Parathyroid adenoma (tissue), 2 donors: Measurements from ENCODE around the gene MSMO1.

ENCODE experiments used
- H2AFZ ChIP-seq: fragments of 300-600 bp; sonication (generic); one replicate; pipeline ENCODE4 v1.7.0; 2017; ENCODE audit warnings: antibody characterized with exemption, mild to moderate bottlenecking
- H3K27ac ChIP-seq: fragments of 300-600 bp; sonication (generic); one replicate; pipeline ENCODE4 v1.7.0; 2017
- H3K27me3 ChIP-seq: fragments of 300-600 bp; sonication (generic); one replicate; pipeline ENCODE4 v1.7.0; 2017; ENCODE audit warnings: low read length; ENCODE audit not compliant: control insufficient read depth, insufficient read depth
- H3K36me3 ChIP-seq: fragments of 300-600 bp; sonication (generic); one replicate; pipeline ENCODE4 v1.7.0; 2017; ENCODE audit warnings: low read length; ENCODE audit not compliant: control insufficient read depth, insufficient read depth
- H3K4me1 ChIP-seq: fragments of 300-600 bp; sonication (generic); one replicate; pipeline ENCODE4 v1.7.0; 2017; ENCODE audit warnings: control low read depth
- H3K4me2 ChIP-seq: fragments of 300-600 bp; sonication (generic); one replicate; pipeline ENCODE4 v1.7.0; 2017; ENCODE audit warnings: low read length
- H3K4me3 ChIP-seq: fragments of 300-600 bp; sonication (generic); one replicate; pipeline ENCODE4 v1.7.0; 2017; ENCODE audit warnings: low read depth, low read length
- H3K79me2 ChIP-seq: fragments of 300-600 bp; sonication (generic); one replicate; pipeline ENCODE4 v1.7.0; 2017; ENCODE audit warnings: control low read depth
- H3K9ac ChIP-seq: fragments of 300-600 bp; sonication (generic); one replicate; pipeline ENCODE4 v1.7.0; 2017; ENCODE audit warnings: mild to moderate bottlenecking
- H3K9me3 ChIP-seq: fragments of 300-600 bp; sonication (generic); one replicate; pipeline ENCODE4 v1.7.0; 2017; ENCODE audit warnings: low read length; ENCODE audit not compliant: control insufficient read depth
- CTCF ChIP-seq: fragments of 300-600 bp; sonication (generic); IDR thresholded peaks from one replicate; pipeline ENCODE4 v1.7.0; 2017; ENCODE audit warnings: antibody characterized with exemption, mild to moderate bottlenecking
- donor health status: primary hyperparathyroidism.

Gene MSMO1

GRCh38 chr4:165351359-165352130, 24.1 kb downstream of the MSMO1 start:
- H3K36me3 ChIP-seq, result no peaks in the 10 kb centered on the region
- no peak overlapping the region for H3K9ac ChIP-seq
- no peaks in the 10 kb centered on the region for H3K79me2 ChIP-seq
- H3K9me3 ChIP-seq, result no peaks in the 10 kb centered on the region
- H3K4me1 ChIP-seq, result no peaks in the 10 kb centered on the region
- H2AFZ ChIP-seq, result no peak overlapping the region
- no peak overlapping the region for H3K4me3 ChIP-seq
- no peak overlapping the region for H3K4me2 ChIP-seq
- no peaks in the 10 kb centered on the region for H3K27me3 ChIP-seq
- H3K27ac ChIP-seq, result no peak overlapping the region
- TF ChIP-seq CTCF, result no peak

DNA sequence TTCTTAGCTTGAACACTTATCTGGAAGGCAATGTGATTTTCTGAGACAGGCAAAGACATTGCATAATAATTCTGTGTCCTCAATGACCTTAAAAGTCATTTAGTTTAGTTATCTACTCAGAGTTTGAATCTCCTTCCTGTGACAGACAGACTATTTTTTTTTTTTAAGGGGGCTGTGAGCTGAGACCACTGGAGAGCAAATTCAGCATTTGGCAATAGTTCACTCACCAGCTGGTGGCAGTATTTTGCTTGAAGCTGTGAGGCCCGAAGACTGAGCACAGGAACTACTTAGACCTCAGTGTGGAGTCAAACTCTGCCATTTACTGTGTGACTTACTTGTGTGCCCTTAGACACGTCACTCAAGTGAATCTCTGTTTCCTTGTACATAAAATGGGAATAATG, 28.4 kb downstream of the MSMO1 start:
- Histone ChIP-seq H2AFZ (no peak overlapping the region), H3K4me2 (no peak overlapping the region), H3K79me2 (no peaks in the 10 kb centered on the region), H3K4me3 (no peak overlapping the region), H3K4me1 (no peaks in the 10 kb centered on the region), H3K36me3 (no peaks in the 10 kb centered on the region), H3K9ac (no peak overlapping the region), H3K9me3 (no peaks in the 10 kb centered on the region), H3K27ac (no peak overlapping the region), H3K27me3 (no peaks in the 10 kb centered on the region)
- TF ChIP-seq CTCF, result peak; percentile 47

DNA sequence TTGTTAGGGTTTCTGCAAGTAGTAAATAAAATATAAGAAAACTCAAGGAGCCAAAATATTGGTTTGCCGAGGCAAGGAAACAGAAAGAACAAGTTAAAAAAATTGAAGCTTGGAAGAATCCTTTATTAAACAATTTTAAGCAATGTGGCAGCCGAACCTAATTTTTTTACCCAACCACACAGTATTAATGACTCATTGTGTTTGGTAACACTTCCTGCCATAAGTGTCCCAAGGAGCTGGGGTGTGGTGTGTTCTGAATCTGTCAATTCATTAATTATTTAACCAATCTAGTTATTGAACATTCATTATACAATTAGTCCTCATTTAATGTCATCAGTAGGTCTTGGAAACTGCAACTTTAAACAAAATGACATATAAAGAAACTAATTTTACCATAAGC, 32.0 kb downstream of the MSMO1 start:
- H3K9me3 ChIP-seq, result no peaks in the 10 kb centered on the region
- H3K4me3 ChIP-seq, result no peak overlapping the region
- H3K4me1 ChIP-seq, result no peaks in the 10 kb centered on the region
- H3K79me2 ChIP-seq, result no peaks in the 10 kb centered on the region
- TF ChIP-seq CTCF, result no peak
- no peaks in the 10 kb centered on the region for H3K27me3 ChIP-seq
- no peak overlapping the region for H3K4me2 ChIP-seq
- no peak overlapping the region for H3K9ac ChIP-seq
- no peaks in the 10 kb centered on the region for H3K36me3 ChIP-seq
- no peak overlapping the region for H3K27ac ChIP-seq
- no peak overlapping the region for H2AFZ ChIP-seq

DNA sequence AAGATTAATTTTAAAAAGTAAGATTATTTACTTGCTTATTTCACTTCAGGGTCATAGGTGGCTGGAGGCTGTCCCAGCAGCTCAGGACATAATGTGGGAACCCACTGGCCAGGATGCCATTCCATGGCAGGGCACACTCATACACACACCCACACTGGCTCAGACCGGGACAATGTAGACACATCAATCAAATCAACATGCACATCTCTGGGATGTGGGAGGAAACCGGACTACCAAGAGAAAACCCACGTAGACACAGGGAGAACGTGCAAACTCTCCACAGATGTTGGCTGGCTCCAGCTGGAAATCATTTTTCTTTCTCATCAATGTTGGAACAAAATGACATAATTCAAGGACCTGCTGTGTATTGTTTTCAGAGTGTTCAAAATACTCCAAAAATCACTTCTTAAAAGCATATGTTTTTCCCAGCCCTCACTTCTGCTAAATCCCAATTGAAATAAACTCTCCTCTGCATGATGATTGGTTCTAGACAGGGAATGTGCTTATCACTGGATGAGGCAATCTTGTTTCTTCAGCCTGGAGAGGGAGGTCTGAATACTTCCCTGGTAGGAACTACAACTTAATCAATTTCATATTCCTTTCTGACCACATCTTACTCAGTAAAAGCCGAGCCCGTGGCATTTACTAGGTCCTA, 32.7 kb downstream of the MSMO1 start:
- no peak overlapping the region for H3K27ac ChIP-seq

More for the DNA sequence above, 32.7 kb downstream of the MSMO1 start:
- no peaks in the 10 kb centered on the region for H3K9me3 ChIP-seq
- H3K4me3 ChIP-seq, result no peak overlapping the region
- H3K79me2 ChIP-seq, result no peaks in the 10 kb centered on the region
- H3K36me3 ChIP-seq, result no peaks in the 10 kb centered on the region
- H2AFZ ChIP-seq, result no peak overlapping the region
- no peaks in the 10 kb centered on the region for H3K4me1 ChIP-seq
- TF ChIP-seq CTCF, result no peak
- no peak overlapping the region for H3K4me2 ChIP-seq
- H3K9ac ChIP-seq, result no peak overlapping the region
- H3K27me3 ChIP-seq, result no peaks in the 10 kb centered on the region
